Mammary epithelial cell (primary cell): Measurements from ENCODE around the gene MYB.

Experiments
- CTCF ChIP-seq, 2 donors: IDR thresholded peaks in 1 of 2; conservative IDR thresholded peaks in 1 of 2; 2 replicates each; pipeline ENCODE4 v1.5.1; 2011 to 2012; ENCODE audit warnings: inconsistent platforms in 2 of 2, low read length in 2 of 2, mild to moderate bottlenecking in 2 of 2, control low read depth in 1 of 2, low read depth in 1 of 2; ENCODE audit not compliant: insufficient read depth in 1 of 2; ENCODE audit errors: extremely low read depth in 1 of 2
- EZH2 ChIP-seq: IDR thresholded peaks from 2 replicates; pipeline ENCODE4 v1.6.1; 2012; ENCODE audit warnings: low read length, inconsistent platforms, borderline replicate concordance

- no peak for TF ChIP-seq CTCF (conservative IDR thresholded peaks at IDR 0.05 in 1 of 2, IDR thresholded peaks at IDR 0.05 in 1 of 2; ENCODE audit: extremely low read depth in 1 of 2, insufficient read depth in 1 of 2, low read depth in 1 of 2, low read length in 2 of 2)
- TF ChIP-seq EZH2, result no peak
Measured at GRCh38 chr6:135228486-135228885, 47.4 kb downstream of the MYB start.
